ENCODE results near the gene GLI1.
A peak's percentile ranks its signal among the peaks of the same experiment; 100 is the strongest.
"Not testable (repeated sequence)": the region's sequence is repeated elsewhere in the genome, so short reads cannot be mapped to it uniquely, and the experiment has no call there.

The GLI1 gene

GRCh38 chr12:57441846-57442427 is 17.6 kb upstream of the GLI1 start:
- no peak for DNase-seq

GRCh38 chr12:57444337-57444736 is 15.2 kb upstream of the GLI1 start:
- DNase-seq, result not testable (repeated sequence)

- no peak for DNase-seq
Measured at GRCh38 chr12:57444744-57445143, 14.8 kb upstream of the GLI1 start.

GRCh38 chr12:57446292-57446960 is 13.2 kb upstream of the GLI1 start:
- no peak for DNase-seq

GRCh38 chr12:57448669-57449068 is 10.9 kb upstream of the GLI1 start:
- no peak for DNase-seq

GRCh38 chr12:57449375-57449774 is 10.2 kb upstream of the GLI1 start:
- DNase-seq, result no peak

- no peak for DNase-seq
Measured at GRCh38 chr12:57450057-57450456, 9.5 kb upstream of the GLI1 start.

GRCh38 chr12:57451233-57451778 is 8.3 kb upstream of the GLI1 start:
- DNase-seq, result no peak

- no peak for DNase-seq
Measured at GRCh38 chr12:57452181-57452936, 7.2 kb upstream of the GLI1 start.

GRCh38 chr12:57452937-57453509 is 6.6 kb upstream of the GLI1 start:
- peak; percentile 30 to 63 for DNase-seq

- DNase-seq, result no peak
Measured at GRCh38 chr12:57454213-57454565, 5.4 kb upstream of the GLI1 start.

- DNase-seq, result no peak
Measured at GRCh38 chr12:57454566-57455373, 4.8 kb upstream of the GLI1 start, which contains the start of gene INHBE. Gene INHBE (plus strand): TSS chr12:57455307. CDS start chr12:57455537, 230 bp downstream.

- no peak for DNase-seq
Measured at GRCh38 chr12:57455374-57456144, 4.0 kb upstream of the GLI1 start.

GRCh38 chr12:57456145-57456700 is 3.4 kb upstream of the GLI1 start:
- DNase-seq, result peak in 1 of 2 experiments; percentile 60

GRCh38 chr12:57456737-57457490 is 2.7 kb upstream of the GLI1 start:
- no peak for DNase-seq

- DNase-seq, result no peak
Measured at GRCh38 chr12:57458665-57459054, 925 bp upstream of the GLI1 start.

GRCh38 chr12:57459055-57459749 is 383 bp upstream of the GLI1 start:
- peak; percentile 83 to 94 for DNase-seq

GRCh38 chr12:57460468-57460784 is 841 bp downstream of the GLI1 start:
- peak in 1 of 2 experiments; percentile 20 for DNase-seq

- DNase-seq, result no peak
Measured at GRCh38 chr12:57460841-57461275, 1.3 kb downstream of the GLI1 start.
